HCT116 (cell line): ENCODE measurements around the gene OR2A12. TPM values are rescaled to one million over a fixed set of nuclear protein-coding genes. Genes with fewer than 3 reads are reported as not detected.

ENCODE experiments used
- ATAC-seq: fragments of 200-7000 bp; cut with Tn5 transposase; 2 replicates; pipeline ENCODE4 v1.9.1; 2020; ENCODE audit warnings: mild to moderate bottlenecking, moderate library complexity
- BruUV-seq: library from RNA; stranded (reverse); fragments of 400-500 nt; replicated peaks from 2 replicates; lab custom pipeline; 2021; lab: Mats Ljungman, UMichigan
- CTCF ChIA-PET: fragments of 300-600 bp; sonication (Branson Sonifier 250); formaldehyde crosslinking; loops from one replicate; lab custom pipeline; 2021; ENCODE audit warnings: antibody characterized with exemption; lab: Charles Lee
- POLR2A ChIA-PET: fragments of 300-600, 350-600 bp; sonication (Branson Sonifier 250); formaldehyde crosslinking; loops from one replicate; lab custom pipeline; 2021; ENCODE audit warnings: antibody characterized with exemption; lab: Charles Lee
- RAD21 ChIA-PET, 2 experiments: fragments of 300-600 bp; sonication (Branson Sonifier 250); formaldehyde crosslinking; loops; one replicate each; lab custom pipeline; 2023; ENCODE audit warnings: low total read pairs in 2 of 2; ENCODE audit not compliant: uncharacterized antibody in 2 of 2, unreplicated experiment in 2 of 2, low non-redundant PET in 1 of 2; lab: Charles Lee
- DNase-seq: peaks from one replicate; pipeline ENCODE4 v3.0.0-alpha.2; 2010; ENCODE audit warnings: low read depth, low spot score
- H2AFZ ChIP-seq: fragments of 200-600 bp; shearing (Covaris generic), sonication (generic); 2 replicates; pipeline ENCODE4 v1.6.1; 2017; ENCODE audit warnings: low read depth, mixed run types, mixed read lengths, antibody characterized with exemption, low read length; ENCODE audit not compliant: poor library complexity, severe bottlenecking
- H3K27ac ChIP-seq: 2 replicates; pipeline ENCODE4 v1.5.1; 2012; ENCODE audit warnings: low read depth, low read length
- H3K27me3 ChIP-seq: fragments of 200-600 bp; sonication (generic); 2 replicates; pipeline ENCODE4 v1.6.1; 2016; ENCODE audit warnings: mixed run types, low read length, mixed read lengths; ENCODE audit not compliant: insufficient read depth
- H3K36me3 ChIP-seq, 2 experiments: fragments of 200-500 bp in 1 of 2; fragments of 200-600 bp in 1 of 2; sonication (Bioruptor generic) in 1 of 2; sonication (generic) in 1 of 2; 2 replicates each; pipeline versions ENCODE4 v1.5.1 to v1.6.1; 2014 to 2016; ENCODE audit warnings: low read length in 2 of 2, inconsistent platforms in 1 of 2, mixed read lengths in 1 of 2, mixed run types in 1 of 2; ENCODE audit not compliant: insufficient read depth in 2 of 2, control insufficient read depth in 1 of 2
- H3K4me1 ChIP-seq, 2 experiments: fragments of 200-600 bp in 1 of 2; sonication (generic) in 1 of 2; 2 replicates each; pipeline versions ENCODE4 v1.5.1 to v1.6.1; 2012 to 2017; ENCODE audit warnings: low read length in 2 of 2, inconsistent platforms in 1 of 2, mild to moderate bottlenecking in 1 of 2, mixed read lengths in 1 of 2, mixed run types in 1 of 2, moderate library complexity in 1 of 2; ENCODE audit not compliant: insufficient read depth in 2 of 2, control insufficient read depth in 1 of 2
- H3K4me2 ChIP-seq: fragments of 200-600 bp; sonication (generic); 2 replicates; pipeline ENCODE4 v1.6.1; 2017; ENCODE audit warnings: mixed run types, low read length, mixed read lengths
- H3K4me3 ChIP-seq, 2 experiments: fragments of 200-600 bp in 1 of 2; sonication (generic) in 1 of 2; replicated peaks in 1 of 2; 2 replicates each; pipeline ENCODE4 v1.5.1; 2011 to 2016; ENCODE audit warnings: low read length in 2 of 2, control low read depth in 1 of 2, low read depth in 1 of 2, mild to moderate bottlenecking in 1 of 2, mixed read lengths in 1 of 2, mixed run types in 1 of 2
- H3K79me2 ChIP-seq: fragments of 200-600 bp; sonication (generic); 2 replicates; pipeline ENCODE4 v1.6.1; 2017; ENCODE audit warnings: mild to moderate bottlenecking, mixed run types, low read length, moderate library complexity, mixed read lengths; ENCODE audit not compliant: insufficient read depth
- H3K9ac ChIP-seq: fragments of 200-600 bp; sonication (generic); 2 replicates; pipeline ENCODE4 v1.6.1; 2016; ENCODE audit warnings: low read length, mixed read lengths
- H3K9me2 ChIP-seq: fragments of 200-600 bp; sonication (generic), shearing (Covaris generic); 2 replicates; pipeline ENCODE4 v1.6.1; 2017; ENCODE audit warnings: mixed run types, mild to moderate bottlenecking, moderate library complexity; ENCODE audit not compliant: insufficient read depth
- H3K9me3 ChIP-seq, 2 experiments: fragments of 200-500 bp in 1 of 2; fragments of 200-600 bp in 1 of 2; sonication (Bioruptor generic) in 1 of 2; sonication (generic) in 1 of 2; 2 replicates each; pipeline ENCODE4 v1.6.1; 2014 to 2017; ENCODE audit warnings: low read length in 2 of 2, mixed read lengths in 2 of 2, inconsistent platforms in 1 of 2, low read depth in 1 of 2, mild to moderate bottlenecking in 1 of 2, mixed run types in 1 of 2, moderate library complexity in 1 of 2; ENCODE audit not compliant: control insufficient read depth in 1 of 2, insufficient read depth in 1 of 2
- H4K20me1 ChIP-seq: fragments of 200-600 bp; sonication (generic), shearing (Covaris generic); 2 replicates; pipeline ENCODE4 v1.6.1; 2017; ENCODE audit warnings: mixed run types, mild to moderate bottlenecking, moderate library complexity; ENCODE audit not compliant: insufficient read depth
- ELF1 ChIP-seq: IDR thresholded peaks from 2 replicates; pipeline ENCODE4 v1.6.1; 2012; ENCODE audit warnings: low read depth, borderline replicate concordance
- FOSL1 ChIP-seq: IDR thresholded peaks from 2 replicates; pipeline ENCODE4 v1.6.1; 2012; ENCODE audit warnings: low read depth
- JUND ChIP-seq: IDR thresholded peaks from 2 replicates; pipeline ENCODE4 v1.6.1; 2012
- POLR2A ChIP-seq: IDR thresholded peaks from 2 replicates; pipeline ENCODE4 v1.7.0; 2011; ENCODE audit warnings: borderline replicate concordance; ENCODE audit not compliant: insufficient read depth, insufficient read length; ENCODE audit errors: extremely low read depth
- SIN3A ChIP-seq: IDR thresholded peaks from 2 replicates; pipeline ENCODE4 v1.6.1; 2012; ENCODE audit warnings: low read depth
- SP1 ChIP-seq: IDR thresholded peaks from 2 replicates; pipeline ENCODE4 v1.6.1; 2012; ENCODE audit warnings: low read depth
- SRF ChIP-seq: IDR thresholded peaks from 2 replicates; pipeline ENCODE4 v1.6.1; 2012; ENCODE audit warnings: low read depth
- TCF7L2 ChIP-seq: IDR thresholded peaks from 2 replicates; pipeline ENCODE4 v1.7.0; 2011; ENCODE audit warnings: borderline replicate concordance, inconsistent platforms; ENCODE audit not compliant: insufficient read depth, insufficient read length; ENCODE audit errors: extremely low read depth
- YY1 ChIP-seq: IDR thresholded peaks from 2 replicates; pipeline ENCODE4 v1.6.1; 2011; ENCODE audit warnings: low read length, low read depth, moderate library complexity, mild to moderate bottlenecking; ENCODE audit not compliant: insufficient replicate concordance; ENCODE audit errors: extremely low read depth
- ZBTB33 ChIP-seq: IDR thresholded peaks from 2 replicates; pipeline ENCODE4 v1.6.1; 2011; ENCODE audit warnings: mild to moderate bottlenecking, low read length, moderate library complexity; ENCODE audit not compliant: insufficient replicate concordance; ENCODE audit errors: extremely low read depth
- ZFX ChIP-seq: fragments of 450-650 bp; IDR thresholded peaks from 2 replicates; pipeline ENCODE4 v1.6.1; 2017
- ZNF274 ChIP-seq: fragments of 200-500 bp; sonication (Bioruptor generic); IDR thresholded peaks from 2 replicates; pipeline ENCODE4 v1.6.1; 2014; ENCODE audit warnings: mild to moderate bottlenecking, low read depth, low read length, inconsistent platforms
- intact Hi-C: fragments of 100-400 bp; cut with micrococcal nuclease; formaldehyde crosslinking; loops from 2 replicates; pipeline ENCODE4 v1.10.0; 2022
- total RNA-seq: library from RNA; stranded (reverse); gene quantifications from one replicate; pipeline ENCODE4 v1.2.1, GENCODE V29; 2021; ENCODE audit not compliant: unreplicated experiment

Gene OR2A12
- total RNA-seq, 1 experiment from 2014 or later, result not detected

GRCh38 chr7:144087230-144087629 is 1.2 kb downstream of the OR2A12 start (continued):
- TF ChIP-seq ZBTB33 (no peak), ZFX (no peak), SP1 (no peak), SIN3A (no peak), SRF (no peak), JUND (no peak), ELF1 (no peak), YY1 (no peak), ZNF274 (no peak)

DNA sequence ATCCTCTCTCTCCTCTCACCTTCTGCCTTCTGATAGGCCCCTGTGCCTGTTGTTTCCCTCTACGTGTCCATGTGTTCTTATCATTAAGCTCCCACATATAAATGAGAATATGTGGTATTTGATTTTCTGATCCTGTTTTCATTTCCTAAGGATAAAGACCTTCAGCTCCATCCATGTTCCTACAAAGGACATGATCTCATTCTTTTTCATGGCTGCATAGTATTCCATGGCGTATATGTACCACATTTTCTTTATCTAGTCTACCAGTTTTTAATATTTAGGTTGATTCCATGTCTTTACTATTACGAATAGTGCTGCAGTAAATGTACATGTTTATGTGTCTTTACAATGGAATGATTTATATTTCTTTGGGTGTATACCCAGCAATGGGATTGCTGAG is 4.6 kb downstream of the OR2A12 start:
- Histone ChIP-seq H3K9me2 (no peaks in the 10 kb centered on the region), H3K27me3 (no peaks in the 10 kb centered on the region), H4K20me1 (no peaks in the 10 kb centered on the region), H3K4me1 (no peaks in the 10 kb centered on the region), H3K9ac (no peak overlapping the region), H2AFZ (no peak overlapping the region), H3K79me2 (no peaks in the 10 kb centered on the region), H3K4me3 (no peak overlapping the region), H3K4me2 (no peak overlapping the region), H3K27ac (no peak overlapping the region), H3K36me3 (no peaks in the 10 kb centered on the region), H3K9me3 (no peaks in the 10 kb centered on the region)
- TF ChIP-seq SIN3A (no peak), ELF1 (no peak), POLR2A (no peak), TCF7L2 (no peak), FOSL1 (no peak), SP1 (no peak)
- ChIA-PET CTCF (no interaction called here), POLR2A (no interaction called here), RAD21 (no interaction called here)
- no peak for ATAC-seq
- intact Hi-C loops, result no loop called here
- no peak for DNase-seq
- BruUV-seq, result no TSS peak
